ENCODE data around the gene SBK1.
"Not testable (repeated sequence)": the region's sequence is repeated elsewhere in the genome, so short reads cannot be mapped to it uniquely, and the experiment has no call there.

SBK1 gene

DNA sequence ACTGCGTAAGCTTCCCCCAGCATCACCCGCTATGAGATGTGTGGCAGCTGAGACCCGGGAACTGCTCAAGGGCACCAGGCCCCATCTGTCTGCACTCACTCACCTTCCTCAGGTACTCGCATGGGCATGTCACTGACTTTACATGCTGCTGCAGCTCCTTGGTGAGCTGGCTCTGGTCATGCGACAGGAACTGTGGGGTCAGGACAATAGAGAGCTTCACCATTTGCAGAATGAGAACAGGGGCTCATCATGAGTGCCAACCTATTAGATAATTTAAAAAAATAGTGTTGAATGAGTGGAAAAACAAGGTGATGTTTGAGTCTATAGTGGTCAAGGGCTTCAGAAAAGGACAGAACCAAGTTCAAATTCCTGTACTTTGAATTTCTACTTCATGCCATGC, 70.3 kb downstream of the SBK1 start:
- DNase-seq: not testable (repeated sequence)

DNA sequence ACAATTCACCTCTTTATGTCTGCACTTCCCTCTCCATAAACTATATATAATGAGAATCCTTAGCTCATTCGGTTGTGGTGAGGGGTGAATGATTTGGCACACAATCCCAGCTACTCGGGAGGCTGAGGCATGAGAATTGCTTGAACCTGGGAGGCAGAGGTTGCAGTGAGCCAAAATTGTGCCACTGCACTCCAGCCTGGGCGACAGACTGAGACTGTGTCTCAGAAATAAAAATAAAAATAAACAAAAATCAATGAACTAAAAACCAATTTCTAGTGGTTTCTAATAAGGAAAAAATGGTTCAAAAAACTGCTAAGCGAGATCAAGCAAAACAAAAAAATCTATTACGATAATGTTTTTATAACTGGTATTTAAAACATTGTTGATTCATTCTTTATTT, 71.1 kb downstream of the SBK1 start, which contains the start of gene NPIPB6:
Gene NPIPB6, minus strand, starts transcription at position 101 of the 400 bp plus-strand sequence. CDS start 686 bp downstream, outside the sequence.
- DNase-seq: not testable (repeated sequence)

DNA sequence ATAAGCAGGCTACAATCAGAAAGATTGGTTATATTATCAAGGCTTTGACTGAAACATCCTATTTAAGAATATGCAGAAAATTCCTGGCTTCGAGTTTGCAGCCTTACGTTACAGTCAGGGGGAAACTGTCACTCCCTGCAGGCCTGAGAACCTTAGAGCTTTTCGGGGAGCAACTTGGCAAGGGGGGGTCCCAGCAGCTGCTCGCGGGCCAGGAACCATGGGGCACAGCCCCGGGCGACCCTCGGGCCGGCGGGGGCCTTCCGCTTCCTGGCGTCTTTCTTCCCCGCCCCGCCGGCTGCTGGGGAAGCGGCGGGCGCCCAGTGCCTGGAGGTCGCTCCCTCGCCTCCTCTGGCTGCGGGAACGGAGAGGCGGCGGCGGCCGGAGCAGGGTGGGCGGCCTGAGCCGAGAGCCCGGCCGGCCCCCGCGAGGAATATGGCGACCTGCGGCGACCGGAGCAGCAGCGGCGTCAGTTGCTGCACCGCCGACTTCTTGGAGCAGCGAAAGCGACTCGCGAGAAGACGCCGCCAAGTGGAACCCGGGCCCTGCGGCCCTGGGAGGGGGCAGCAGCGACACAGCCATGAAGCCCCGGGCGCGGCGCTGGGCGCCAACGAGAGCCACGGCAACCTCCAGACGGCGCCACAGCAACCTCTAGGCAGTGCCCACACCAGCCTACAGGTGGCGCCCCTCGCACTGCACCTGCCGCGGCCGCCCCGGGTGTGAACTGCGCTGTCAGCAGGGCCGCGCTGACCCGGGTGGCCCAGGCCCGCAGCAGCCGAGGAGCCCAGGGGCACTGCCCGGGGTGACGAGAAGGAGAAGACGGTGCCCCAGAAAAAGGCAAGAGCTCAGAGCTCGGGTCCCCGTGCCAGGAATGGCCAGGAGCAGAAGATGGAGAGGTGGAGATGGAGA, 72.2 kb downstream of the SBK1 start:
- not testable (repeated sequence) for DNase-seq

DNA sequence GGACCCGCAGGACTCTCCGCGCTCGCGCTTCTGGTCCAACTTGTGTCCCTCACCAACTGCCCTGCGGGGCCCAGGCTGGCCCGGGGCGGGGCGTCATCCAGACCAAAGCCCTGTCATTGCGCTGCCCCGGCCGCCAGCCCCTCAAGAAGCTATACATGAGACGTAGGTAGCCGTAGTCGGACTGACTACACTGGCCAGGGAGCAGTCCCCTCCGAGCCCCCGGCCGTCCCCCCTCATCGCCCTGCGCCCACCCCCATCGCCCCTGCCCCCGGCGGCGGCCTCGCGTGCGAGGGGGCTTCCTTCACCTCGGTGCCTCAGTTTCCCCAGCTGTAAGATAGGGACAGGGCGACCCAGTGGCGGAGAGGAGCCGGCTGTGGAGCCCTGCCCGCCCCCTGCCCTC, 75.6 kb downstream of the SBK1 start:
- not testable (repeated sequence) for DNase-seq
